NCI-H2196 (cell line): Measurements from ENCODE around the gene AGAP6.
"Not testable (repeated sequence)": the region's sequence is repeated elsewhere in the genome, so short reads cannot be mapped to it uniquely, and the experiment has no call there.

Source experiments
- DNase-seq: peaks from one replicate; lab custom pipeline; 2025; ENCODE audit not compliant: unreplicated experiment; lab: John Stamatoyannopoulos, UW

Gene AGAP6

GRCh38 chr10:50024716-50025383 lies 36.6 kb downstream of the AGAP6 start:
- not testable (repeated sequence) for DNase-seq

GRCh38 chr10:50025627-50026026 lies 37.4 kb downstream of the AGAP6 start:
- no peak for DNase-seq

- DNase-seq = no peak
Measured at GRCh38 chr10:50027195-50027594, 39.0 kb downstream of the AGAP6 start.

- no peak for DNase-seq
Measured at GRCh38 chr10:50033481-50033880, 45.3 kb downstream of the AGAP6 start.

GRCh38 chr10:50035337-50035736 lies 47.1 kb downstream of the AGAP6 start:
- not testable (repeated sequence) for DNase-seq

- no peak for DNase-seq
Measured at GRCh38 chr10:50044941-50045664, 56.9 kb downstream of the AGAP6 start.

- not testable (repeated sequence) for DNase-seq
Measured at GRCh38 chr10:50046457-50046856, 58.3 kb downstream of the AGAP6 start.

GRCh38 chr10:50047594-50047993 lies 59.4 kb downstream of the AGAP6 start:
- not testable (repeated sequence) for DNase-seq

- DNase-seq = not testable (repeated sequence)
Measured at GRCh38 chr10:50051995-50052660, 63.9 kb downstream of the AGAP6 start.

GRCh38 chr10:50052778-50053376 lies 64.7 kb downstream of the AGAP6 start:
- DNase-seq = not testable (repeated sequence)

GRCh38 chr10:50055494-50056292 lies 67.5 kb downstream of the AGAP6 start:
- not testable (repeated sequence) for DNase-seq

GRCh38 chr10:50056654-50057053 lies 68.4 kb downstream of the AGAP6 start:
- DNase-seq = not testable (repeated sequence)

- not testable (repeated sequence) for DNase-seq
Measured at GRCh38 chr10:50058727-50059126, 70.5 kb downstream of the AGAP6 start.

GRCh38 chr10:50059946-50060345 lies 71.7 kb downstream of the AGAP6 start:
- not testable (repeated sequence) for DNase-seq
